Nephron (organoid): ENCODE results near the gene BBOX1.

Experiments used
- H3K27ac Mint-ChIP-seq, 3 experiments: 2 replicates each; pipeline ENCODE4 v1.8.0; 2020; ENCODE audit warnings: mixed read lengths in 3 of 3, mild to moderate bottlenecking in 2 of 3, moderate library complexity in 1 of 3
- H3K27me3 Mint-ChIP-seq: 2 replicates; pipeline ENCODE4 v1.8.0; 2021; ENCODE audit warnings: low read depth, mild to moderate bottlenecking, moderate library complexity, mixed read lengths
- H3K36me3 Mint-ChIP-seq: 2 replicates; pipeline ENCODE4 v1.8.0; 2020; ENCODE audit warnings: low read depth, mixed read lengths
- H3K4me1 Mint-ChIP-seq: 2 replicates; pipeline ENCODE4 v1.8.0; 2020; ENCODE audit warnings: mixed read lengths
- H3K4me3 Mint-ChIP-seq, 3 experiments: 2 replicates each; pipeline ENCODE4 v1.8.0; 2020; ENCODE audit warnings: mild to moderate bottlenecking in 3 of 3, mixed read lengths in 3 of 3, moderate library complexity in 2 of 3
- H3K9me3 Mint-ChIP-seq: 2 replicates; pipeline ENCODE4 v1.8.0; 2020; ENCODE audit warnings: mixed read lengths
- TF ChIP-seq, protein P1 (sequence below), 3 experiments: fragments of 200-600 bp; sonication (generic); IDR thresholded peaks; one replicate each; pipeline ENCODE4 v1.5.0; 2021; ENCODE audit warnings: antibody characterized with exemption in 3 of 3; ENCODE audit not compliant: unreplicated experiment in 3 of 3

The BBOX1 gene

DNA sequence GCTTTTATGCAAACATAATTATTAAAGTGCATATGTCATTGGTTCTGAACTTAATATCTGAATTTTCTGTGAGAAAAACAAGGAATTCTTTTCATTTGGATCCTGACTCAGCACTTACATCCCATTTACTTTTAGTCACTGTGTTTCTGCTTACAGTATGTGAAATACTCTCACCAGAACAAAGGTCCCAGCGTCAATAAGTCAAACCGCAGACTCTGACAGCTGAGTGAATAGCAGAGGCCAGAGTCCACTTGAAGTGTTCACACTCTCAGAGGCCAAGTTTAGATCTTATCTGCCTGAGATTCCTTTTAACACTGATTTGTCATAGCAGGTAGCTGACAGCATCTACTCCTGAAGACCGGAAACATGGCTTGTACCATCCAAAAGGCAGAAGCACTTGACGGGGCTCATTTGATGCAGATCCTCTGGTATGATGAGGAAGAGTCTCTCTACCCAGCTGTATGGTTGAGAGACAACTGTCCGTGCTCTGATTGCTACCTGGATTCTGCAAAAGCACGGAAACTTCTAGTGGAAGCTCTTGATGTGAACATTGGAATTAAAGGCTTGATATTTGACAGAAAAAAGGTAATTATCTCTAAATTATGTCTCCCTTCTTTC, 14.6 kb downstream of the BBOX1 start:
- H3K36me3 Mint-ChIP-seq, result peaks cover 11% of the 10 kb centered on the region
- H3K4me3 Mint-ChIP-seq, result peak overlapping the region in 1 of 3 experiments; percentile 39
- peaks cover 19% of the 10 kb centered on the region for H3K4me1 Mint-ChIP-seq
- peak overlapping the region; percentile 25 to 77 (median 71) for H3K27ac Mint-ChIP-seq
- no peaks in the 10 kb centered on the region for H3K27me3 Mint-ChIP-seq
- TF ChIP-seq, protein P1, sequence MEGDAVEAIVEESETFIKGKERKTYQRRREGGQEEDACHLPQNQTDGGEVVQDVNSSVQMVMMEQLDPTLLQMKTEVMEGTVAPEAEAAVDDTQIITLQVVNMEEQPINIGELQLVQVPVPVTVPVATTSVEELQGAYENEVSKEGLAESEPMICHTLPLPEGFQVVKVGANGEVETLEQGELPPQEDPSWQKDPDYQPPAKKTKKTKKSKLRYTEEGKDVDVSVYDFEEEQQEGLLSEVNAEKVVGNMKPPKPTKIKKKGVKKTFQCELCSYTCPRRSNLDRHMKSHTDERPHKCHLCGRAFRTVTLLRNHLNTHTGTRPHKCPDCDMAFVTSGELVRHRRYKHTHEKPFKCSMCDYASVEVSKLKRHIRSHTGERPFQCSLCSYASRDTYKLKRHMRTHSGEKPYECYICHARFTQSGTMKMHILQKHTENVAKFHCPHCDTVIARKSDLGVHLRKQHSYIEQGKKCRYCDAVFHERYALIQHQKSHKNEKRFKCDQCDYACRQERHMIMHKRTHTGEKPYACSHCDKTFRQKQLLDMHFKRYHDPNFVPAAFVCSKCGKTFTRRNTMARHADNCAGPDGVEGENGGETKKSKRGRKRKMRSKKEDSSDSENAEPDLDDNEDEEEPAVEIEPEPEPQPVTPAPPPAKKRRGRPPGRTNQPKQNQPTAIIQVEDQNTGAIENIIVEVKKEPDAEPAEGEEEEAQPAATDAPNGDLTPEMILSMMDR (IDR thresholded peaks at IDR 0.05; ENCODE audit: unreplicated experiment in 3 of 3), result no peak
- peaks cover 15% of the 10 kb centered on the region for H3K9me3 Mint-ChIP-seq

- TF ChIP-seq, protein P1 (IDR thresholded peaks at IDR 0.05; ENCODE audit: unreplicated experiment in 3 of 3), result no peak
- Mint-ChIP-seq H3K4me1 (peaks cover 38% of the 10 kb centered on the region), H3K4me3 (no peak overlapping the region), H3K9me3 (peaks cover 7% of the 10 kb centered on the region), H3K36me3 (peaks cover 11% of the 10 kb centered on the region), H3K27me3 (no peaks in the 10 kb centered on the region), H3K27ac (peak overlapping the region in 2 of 3 experiments; percentile 35 to 71)
These were observed 16.6 kb downstream of the BBOX1 start for GRCh38 chr11:27057091-27057780.

GRCh38 chr11:27058456-27058855, 17.8 kb downstream of the BBOX1 start:
- Mint-ChIP-seq H3K4me1 (peaks cover 34% of the 10 kb centered on the region), H3K27ac (peak overlapping the region in 1 of 3 experiments; percentile 4), H3K4me3 (no peak overlapping the region), H3K9me3 (peaks cover 4% of the 10 kb centered on the region), H3K36me3 (peaks cover 11% of the 10 kb centered on the region), H3K27me3 (no peaks in the 10 kb centered on the region)
- TF ChIP-seq, protein P1 (IDR thresholded peaks at IDR 0.05; ENCODE audit: unreplicated experiment in 3 of 3), result no peak

GRCh38 chr11:27059431-27059830, 18.8 kb downstream of the BBOX1 start:
- no peak overlapping the region for H3K27ac Mint-ChIP-seq
- no peaks in the 10 kb centered on the region for H3K27me3 Mint-ChIP-seq
- peaks cover 43% of the 10 kb centered on the region for H3K4me1 Mint-ChIP-seq
- peaks cover 11% of the 10 kb centered on the region for H3K36me3 Mint-ChIP-seq
- TF ChIP-seq, protein P1 (IDR thresholded peaks at IDR 0.05; ENCODE audit: unreplicated experiment in 3 of 3), result no peak
- H3K4me3 Mint-ChIP-seq, result no peak overlapping the region
- H3K9me3 Mint-ChIP-seq, result peaks cover 4% of the 10 kb centered on the region

- peaks cover 4% of the 10 kb centered on the region for H3K9me3 Mint-ChIP-seq
- peaks cover 11% of the 10 kb centered on the region for H3K36me3 Mint-ChIP-seq
- H3K4me1 Mint-ChIP-seq, result peaks cover 41% of the 10 kb centered on the region
- no peaks in the 10 kb centered on the region for H3K27me3 Mint-ChIP-seq
- peak overlapping the region; percentile 10 to 84 (median 82) for H3K27ac Mint-ChIP-seq
- TF ChIP-seq, protein P1 (IDR thresholded peaks at IDR 0.05; ENCODE audit: unreplicated experiment in 3 of 3), result no peak
- H3K4me3 Mint-ChIP-seq, result peak overlapping the region in 1 of 3 experiments; percentile 6
These were observed 20.3 kb downstream of the BBOX1 start for GRCh38 chr11:27060816-27061460.
